ENCODE measurements around the gene GNG8.
A peak's percentile ranks its signal among the peaks of the same experiment; 100 is the strongest.

Gene GNG8

DNA sequence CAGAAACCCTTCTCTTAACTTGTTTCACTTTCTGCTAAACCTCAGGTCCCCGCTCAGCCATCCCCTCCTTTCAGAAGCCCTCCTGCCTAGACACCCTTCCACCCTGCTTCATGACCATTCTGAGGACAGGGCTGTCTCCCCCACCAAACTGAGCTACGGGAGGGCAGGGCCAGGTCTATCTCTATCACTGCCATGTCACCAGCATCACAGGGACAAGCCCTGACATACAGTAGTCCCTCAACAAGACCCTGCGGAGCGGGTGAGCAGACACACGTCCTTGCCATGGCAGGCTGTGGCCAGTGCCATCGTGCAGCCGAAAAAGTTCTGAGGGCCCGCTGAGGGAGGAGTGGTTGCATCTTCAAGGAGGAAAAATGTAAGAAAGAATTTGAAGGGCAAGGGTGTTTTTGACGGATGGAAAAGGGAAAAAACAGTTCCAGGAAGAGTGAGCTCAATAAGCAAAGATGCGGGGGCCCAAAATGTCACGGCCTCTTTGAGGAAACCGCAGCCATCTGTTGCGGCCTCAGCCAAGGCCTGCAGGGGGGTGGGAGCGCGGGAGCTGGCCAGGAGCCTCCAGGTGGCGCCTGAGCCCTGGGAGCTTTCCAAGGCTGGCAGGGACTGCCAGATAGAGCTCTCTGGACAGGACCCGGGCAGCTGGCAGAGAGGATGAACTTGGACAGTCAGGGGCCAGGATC, 19.2 kb downstream of the GNG8 start:
- DNase-seq = peak; percentile 64

- no peak for DNase-seq
Measured at GRCh38 chr19:46615966-46616365, 20.0 kb downstream of the GNG8 start.

DNA sequence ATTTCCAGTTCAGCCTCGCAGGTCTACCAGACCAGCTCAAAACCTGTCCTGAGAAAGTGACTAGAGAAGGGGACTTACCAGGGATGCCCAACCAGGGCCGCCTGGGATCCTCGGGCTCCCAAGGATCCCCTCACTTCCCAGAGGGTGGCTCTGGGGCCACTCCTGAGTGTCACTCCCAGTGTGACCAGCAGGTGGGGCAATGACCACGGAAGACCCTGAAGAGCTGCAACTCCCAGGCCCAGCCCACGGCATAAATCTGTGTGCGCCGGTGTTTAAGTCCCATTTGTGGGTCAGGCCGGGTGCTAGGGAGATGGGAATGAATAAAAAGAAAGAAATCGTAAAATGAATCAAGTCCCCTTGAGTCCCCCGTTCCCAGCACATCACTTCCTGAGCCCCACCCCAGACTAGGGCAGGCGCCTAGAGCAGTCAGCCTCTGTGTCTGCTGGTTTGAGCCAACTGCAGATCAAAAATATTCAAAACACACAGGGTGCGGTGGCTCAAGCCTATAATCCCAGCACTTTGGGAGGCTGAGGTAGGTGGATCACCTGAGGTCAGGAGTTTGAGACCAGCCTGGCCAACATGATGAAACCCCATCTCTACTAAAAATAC, 21.8 kb downstream of the GNG8 start:
- peak; percentile 76 for DNase-seq

- no peak for DNase-seq
Measured at GRCh38 chr19:46613525-46613924, 22.5 kb downstream of the GNG8 start.

GRCh38 chr19:46611776-46612175, 24.2 kb downstream of the GNG8 start:
- DNase-seq = no peak

GRCh38 chr19:46610851-46611770, 24.9 kb downstream of the GNG8 start:
- peak; percentile 40 for DNase-seq

DNA sequence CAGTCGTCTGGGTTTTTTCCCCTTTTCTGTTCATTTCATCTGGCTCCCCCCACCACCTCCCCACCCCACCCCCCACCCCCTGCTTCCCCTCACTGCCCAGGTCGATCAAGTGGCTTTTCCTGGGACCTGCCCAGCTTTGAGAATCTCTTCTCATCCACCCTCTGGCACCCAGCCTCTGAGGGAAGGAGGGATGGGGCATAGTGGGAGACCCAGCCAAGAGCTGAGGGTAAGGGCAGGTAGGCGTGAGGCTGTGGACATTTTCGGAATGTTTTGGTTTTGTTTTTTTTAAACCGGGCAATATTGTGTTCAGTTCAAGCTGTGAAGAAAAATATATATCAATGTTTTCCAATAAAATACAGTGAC, 25.6 kb downstream of the GNG8 start:
- no peak for DNase-seq

DNA sequence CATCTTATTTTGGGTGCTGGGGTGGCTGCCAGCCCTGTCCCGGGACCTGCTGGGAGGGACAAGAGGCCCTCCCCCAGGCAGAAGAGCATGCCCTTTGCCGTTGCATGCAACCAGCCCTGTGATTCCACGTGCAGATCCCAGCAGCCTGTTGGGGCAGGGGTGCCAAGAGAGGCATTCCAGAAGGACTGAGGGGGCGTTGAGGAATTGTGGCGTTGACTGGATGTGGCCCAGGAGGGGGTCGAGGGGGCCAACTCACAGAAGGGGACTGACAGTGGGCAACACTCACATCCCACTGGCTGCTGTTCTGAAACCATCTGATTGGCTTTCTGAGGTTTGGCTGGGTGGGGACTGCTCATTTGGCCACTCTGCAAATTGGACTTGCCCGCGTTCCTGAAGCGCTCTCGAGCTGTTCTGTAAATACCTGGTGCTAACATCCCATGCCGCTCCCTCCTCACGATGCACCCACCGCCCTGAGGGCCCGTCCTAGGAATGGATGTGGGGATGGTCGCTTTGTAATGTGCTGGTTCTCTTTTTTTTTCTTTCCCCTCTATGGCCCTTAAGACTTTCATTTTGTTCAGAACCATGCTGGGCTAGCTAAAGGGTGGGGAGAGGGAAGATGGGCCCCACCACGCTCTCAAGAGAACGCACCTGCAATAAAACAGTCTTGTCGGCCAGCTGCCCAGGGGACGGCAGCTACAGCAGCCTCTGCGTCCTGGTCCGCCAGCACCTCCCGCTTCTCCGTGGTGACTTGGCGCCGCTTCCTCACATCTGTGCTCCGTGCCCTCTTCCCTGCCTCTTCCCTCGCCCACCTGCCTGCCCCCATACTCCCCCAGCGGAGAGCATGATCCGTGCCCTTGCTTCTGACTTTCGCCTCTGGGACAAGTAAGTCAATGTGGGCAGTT, 26.2 kb downstream of the GNG8 start:
- no peak for DNase-seq

DNA sequence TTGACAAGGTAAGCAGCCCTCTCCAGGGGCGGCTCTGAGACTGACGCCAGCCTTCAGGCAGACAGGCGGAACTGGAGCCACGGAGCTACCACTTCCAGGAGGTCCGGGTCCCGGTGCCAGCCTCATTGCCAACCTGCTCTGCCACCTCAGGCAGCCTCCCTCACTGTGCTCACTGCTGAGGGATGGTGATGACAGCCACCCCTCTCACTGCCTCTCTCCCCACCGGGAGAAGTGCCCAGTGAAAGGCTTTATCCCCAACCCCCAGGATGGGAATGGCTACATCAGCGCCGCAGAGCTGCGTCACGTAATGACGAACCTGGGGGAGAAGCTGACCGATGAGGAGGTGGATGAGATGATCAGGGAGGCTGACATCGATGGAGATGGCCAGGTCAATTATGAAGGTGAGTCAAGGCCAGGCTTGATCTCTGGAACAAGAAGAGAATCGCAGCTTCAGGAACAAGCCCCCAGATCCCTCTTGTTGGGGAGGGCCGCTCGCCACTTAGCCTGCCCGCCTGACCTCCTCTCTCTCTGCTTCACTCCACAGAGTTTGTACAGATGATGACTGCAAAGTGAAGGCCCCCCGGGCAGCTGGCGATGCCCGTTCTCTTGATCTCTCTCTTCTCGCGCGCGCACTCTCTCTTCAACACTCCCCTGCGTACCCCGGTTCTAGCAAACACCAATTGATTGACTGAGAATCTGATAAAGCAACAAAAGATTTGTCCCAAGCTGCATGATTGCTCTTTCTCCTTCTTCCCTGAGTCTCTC, 27.2 kb downstream of the GNG8 start:
- no peak for DNase-seq

DNA sequence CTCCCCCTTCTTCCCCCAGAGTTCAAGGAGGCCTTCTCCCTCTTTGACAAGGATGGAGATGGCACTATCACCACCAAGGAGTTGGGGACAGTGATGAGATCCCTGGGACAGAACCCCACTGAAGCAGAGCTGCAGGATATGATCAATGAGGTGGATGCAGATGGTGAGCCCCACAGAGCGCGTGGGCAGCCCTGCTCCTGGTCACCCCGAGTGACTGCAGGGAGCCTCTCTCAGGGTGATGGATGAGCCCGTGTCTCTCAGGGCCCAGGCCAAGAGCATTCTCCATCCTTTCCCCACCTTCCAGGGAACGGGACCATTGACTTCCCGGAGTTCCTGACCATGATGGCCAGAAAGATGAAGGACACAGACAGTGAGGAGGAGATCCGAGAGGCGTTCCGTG, 27.8 kb downstream of the GNG8 start:
- DNase-seq = no peak

DNA sequence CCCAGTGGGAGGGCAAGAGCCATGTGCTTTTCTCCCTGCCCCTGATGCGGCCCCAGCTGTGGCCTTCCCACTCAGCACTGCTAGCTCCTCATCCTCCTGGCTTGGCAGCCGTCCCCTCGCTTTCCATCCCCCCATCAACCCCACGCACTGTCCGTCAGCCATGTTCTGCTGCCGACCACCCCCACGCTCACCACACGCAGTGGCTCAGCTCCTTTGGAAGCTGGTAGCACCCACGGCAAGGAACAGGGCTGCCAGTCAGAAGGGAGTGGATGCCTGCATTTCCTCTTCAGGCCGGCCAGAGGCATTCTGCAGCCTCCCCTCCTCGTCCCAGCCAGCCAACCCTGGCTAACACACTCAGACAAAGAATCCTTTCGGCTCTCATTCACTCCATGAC, 28.6 kb downstream of the GNG8 start:
- DNase-seq = no peak

DNA sequence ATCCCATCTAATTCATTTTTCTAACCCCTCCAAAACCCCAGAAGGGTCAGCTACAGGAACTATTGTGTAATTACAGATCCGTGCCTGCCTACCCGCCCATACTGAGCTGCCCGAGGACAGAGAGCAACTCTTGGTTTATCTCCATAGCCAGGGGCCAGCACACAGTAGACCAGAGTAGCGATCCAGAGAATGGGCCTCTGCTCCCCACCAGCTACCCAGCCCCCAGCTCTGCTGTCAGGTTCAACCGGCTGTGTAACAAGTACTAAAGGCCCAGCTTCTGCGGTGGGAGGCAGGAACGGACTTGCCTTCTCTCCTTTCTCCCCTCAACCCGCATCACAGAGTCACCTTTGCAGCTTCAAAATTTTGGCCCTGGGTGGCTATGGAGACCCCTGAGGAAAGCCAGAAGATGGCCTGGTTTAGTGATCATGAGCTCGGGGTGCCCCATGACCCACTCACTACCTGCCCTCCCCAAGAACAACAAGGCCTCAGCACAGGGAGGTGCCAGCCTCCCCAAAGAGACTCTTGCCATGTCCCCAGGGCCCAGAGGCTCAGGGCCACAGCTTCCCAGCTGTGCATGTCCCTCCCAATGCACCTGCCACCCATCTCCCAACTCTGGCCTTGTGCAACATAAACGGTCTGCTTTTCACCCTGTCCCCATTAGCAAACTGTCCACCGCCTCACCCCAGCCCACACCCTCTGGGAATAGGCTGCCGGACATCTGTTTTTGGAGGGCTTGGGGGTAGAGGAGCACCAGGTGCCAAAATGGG, 29.1 kb downstream of the GNG8 start:
- DNase-seq = no peak

DNA sequence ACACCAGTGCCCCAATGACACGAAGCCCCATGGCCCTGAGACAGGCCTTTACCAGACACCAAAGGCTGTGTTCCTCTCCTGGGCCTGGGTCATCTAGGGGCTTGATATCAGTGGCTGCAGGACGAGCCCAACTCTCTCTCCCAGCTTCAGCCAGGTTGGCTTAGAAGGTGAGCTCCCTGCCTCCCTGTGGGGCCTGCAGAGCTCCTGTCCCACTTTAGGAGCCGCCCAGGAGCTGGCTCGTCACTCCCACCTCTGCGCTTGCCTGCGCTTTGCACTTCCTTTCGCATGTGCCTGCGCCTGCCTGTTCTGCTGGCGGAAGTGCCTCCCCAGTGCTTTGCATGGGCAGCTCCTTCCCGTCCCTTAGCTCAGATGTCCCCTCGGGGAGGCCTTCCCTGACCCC, 30.0 kb downstream of the GNG8 start:
- no peak for DNase-seq

DNA sequence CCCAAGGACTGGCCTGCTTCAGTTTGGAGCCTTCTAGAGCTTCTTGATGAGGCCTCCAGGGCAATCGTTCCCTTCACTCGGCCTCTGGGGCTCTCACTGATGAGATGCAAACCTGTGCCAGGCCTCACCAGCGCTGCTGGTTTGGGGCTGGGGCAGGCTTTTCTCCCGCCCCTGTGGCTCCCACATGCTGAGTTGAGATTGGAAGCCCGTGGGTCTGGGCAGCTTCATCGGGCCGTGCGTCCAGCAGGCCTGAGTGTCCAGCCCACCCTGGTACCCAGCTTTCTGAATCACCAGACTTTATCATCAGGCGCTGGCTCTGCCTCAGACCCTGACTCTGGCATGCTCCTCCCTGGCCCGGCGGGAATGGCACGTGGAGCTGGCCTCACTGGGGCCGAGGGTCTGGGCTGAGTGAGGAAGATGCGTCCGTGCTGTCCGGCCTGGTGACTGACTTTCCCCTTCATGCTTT, 30.6 kb downstream of the GNG8 start:
- DNase-seq = no peak

- no peak for DNase-seq
Measured at GRCh38 chr19:46604781-46605355, 31.1 kb downstream of the GNG8 start.

DNA sequence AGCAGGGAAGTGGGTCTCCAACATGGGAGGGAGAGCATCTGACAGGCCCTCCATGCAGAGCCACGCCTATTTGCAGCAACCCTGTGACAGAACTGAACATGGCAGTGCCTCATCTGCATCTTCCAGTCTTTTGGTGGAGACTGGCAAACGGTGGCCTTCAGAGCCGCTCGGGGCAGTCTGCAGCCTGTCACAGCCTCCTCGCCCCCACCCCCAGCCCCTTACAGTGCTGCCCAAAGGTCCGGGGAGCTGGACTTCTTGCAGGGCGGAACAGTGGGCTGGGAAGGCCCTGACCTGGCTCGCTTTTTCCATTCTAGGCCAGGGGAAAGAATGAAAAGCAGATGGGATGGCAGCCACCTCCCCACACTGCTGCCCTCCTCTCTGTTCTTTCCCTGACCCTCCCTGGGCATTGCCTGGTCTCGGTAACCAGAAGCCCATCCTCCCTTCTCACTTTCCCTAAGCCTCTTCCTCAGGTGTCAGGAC, 32.2 kb downstream of the GNG8 start:
- DNase-seq = no peak

- no peak for DNase-seq
Measured at GRCh38 chr19:46603195-46603637, 32.8 kb downstream of the GNG8 start.

GRCh38 chr19:46602392-46603194, 33.4 kb downstream of the GNG8 start:
- DNase-seq = no peak
